K562 (cell line): ENCODE results near the gene PDIA4. TPM values are rescaled to one million over a fixed set of nuclear protein-coding genes. Genes with fewer than 3 reads are reported as not detected.

ENCODE experiments used
- JUN ChIP-seq, 2 experiments: sonication (generic) in 1 of 2; formaldehyde crosslinking in 1 of 2; IDR thresholded peaks; 2 replicates each; pipeline versions ENCODE4 v1.6.1 to v1.8.0; 2012 to 2022; ENCODE audit warnings: borderline replicate concordance in 2 of 2, mild to moderate bottlenecking in 2 of 2, improper control_type of control experiment in 1 of 2, low read depth in 1 of 2, low read length in 1 of 2, missing genetic modification reagents in 1 of 2
- RBFOX2 ChIP-seq: fragments of 200-400 bp; formaldehyde crosslinking; IDR thresholded peaks from 2 replicates; pipeline ENCODE4 v1.6.1; 2017; ENCODE audit warnings: low read depth, mild to moderate bottlenecking, low read length, moderate library complexity
- ZC3H8 ChIP-seq: fragments of 450-650 bp; IDR thresholded peaks from 2 replicates; pipeline ENCODE4 v1.6.1; 2017
- ZNF12 ChIP-seq: sonication (generic); formaldehyde crosslinking; IDR thresholded peaks from 2 replicates; pipeline ENCODE4 v1.4.0; 2020; ENCODE audit warnings: mild to moderate bottlenecking, missing genetic modification reagents
- ZNF584 ChIP-seq: fragments of 200-800 bp; sonication (Bioruptor generic); IDR thresholded peaks from 2 replicates; pipeline ENCODE4 v1.6.1; 2016; ENCODE audit warnings: low read depth, mild to moderate bottlenecking, missing genetic modification characterization, missing compliant biosample characterization
- polyA plus RNA-seq, 8 experiments: library from polyadenylated mRNA; depleted of rRNA in 4 of 8; stranded (reverse) in 5 of 8; unstranded in 3 of 8; fragments of >200 nt; fragmentation: Nextera tagmentation in 2 of 8; fragmentation: Illumina TruSeq in 1 of 8; extraction: Ambion mirVana in 2 of 8; extraction: Trizol in 1 of 8; gene quantifications; 2 replicates each; pipeline versions ENCODE4 v1.2.1 to v1.2.3, GENCODE V29; 2011 to 2014; ENCODE audit warnings: inconsistent platforms in 1 of 8, missing spikeins in 1 of 8
- total RNA-seq, 7 experiments: library from RNA; depleted of rRNA in 6 of 7; stranded (reverse); fragments of >200 nt in 6 of 7; fragmentation: Illumina TruSeq in 2 of 7; extraction: Trizol in 2 of 7; gene quantifications; 2 replicates each; pipeline versions ENCODE4 v1.2.1 to v1.2.3, GENCODE V29; 2011 to 2021; ENCODE audit warnings: low replicate concordance in 1 of 7
- TF ChIP-seq, protein P1 (sequence below): fragments of 450-650 bp; IDR thresholded peaks from 2 replicates; pipeline ENCODE4 v1.6.1; 2017; ENCODE audit warnings: antibody characterized with exemption
- TF ChIP-seq, protein P2 (sequence below): IDR thresholded peaks from 3 replicates; pipeline ENCODE4 v1.6.1; 2011; ENCODE audit warnings: borderline replicate concordance, mild to moderate bottlenecking, moderate library complexity; ENCODE audit not compliant: insufficient read length; ENCODE audit errors: extremely low read depth

PDIA4 gene
- total and polyA plus RNA-seq, 9 of the 15 experiments (the other 6 are each of a cell fraction or from before 2014, with no cell fraction given) = 9.1 to 175 (median 146) TPM

DNA sequence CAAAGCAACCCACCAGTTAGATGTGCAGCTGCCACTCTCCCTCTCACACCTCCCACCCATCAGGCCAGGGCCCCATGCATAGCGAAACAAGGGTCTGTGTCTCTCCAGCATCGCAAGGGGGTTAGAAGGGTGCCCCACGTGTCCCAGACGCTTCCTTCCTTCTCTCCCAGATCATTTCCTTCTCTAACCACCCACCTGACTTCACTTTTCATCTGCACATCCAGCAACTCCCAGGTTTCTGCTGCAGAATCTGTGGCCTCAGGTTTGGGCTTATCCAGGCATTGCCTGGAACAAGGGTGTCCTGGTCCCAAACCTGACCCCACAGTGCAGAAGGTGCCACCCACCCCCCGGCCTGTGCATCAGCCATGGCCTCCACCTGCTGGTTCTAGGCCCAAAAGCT, 14.4 kb downstream of the PDIA4 start (continued):
- TF ChIP-seq, protein P1, sequence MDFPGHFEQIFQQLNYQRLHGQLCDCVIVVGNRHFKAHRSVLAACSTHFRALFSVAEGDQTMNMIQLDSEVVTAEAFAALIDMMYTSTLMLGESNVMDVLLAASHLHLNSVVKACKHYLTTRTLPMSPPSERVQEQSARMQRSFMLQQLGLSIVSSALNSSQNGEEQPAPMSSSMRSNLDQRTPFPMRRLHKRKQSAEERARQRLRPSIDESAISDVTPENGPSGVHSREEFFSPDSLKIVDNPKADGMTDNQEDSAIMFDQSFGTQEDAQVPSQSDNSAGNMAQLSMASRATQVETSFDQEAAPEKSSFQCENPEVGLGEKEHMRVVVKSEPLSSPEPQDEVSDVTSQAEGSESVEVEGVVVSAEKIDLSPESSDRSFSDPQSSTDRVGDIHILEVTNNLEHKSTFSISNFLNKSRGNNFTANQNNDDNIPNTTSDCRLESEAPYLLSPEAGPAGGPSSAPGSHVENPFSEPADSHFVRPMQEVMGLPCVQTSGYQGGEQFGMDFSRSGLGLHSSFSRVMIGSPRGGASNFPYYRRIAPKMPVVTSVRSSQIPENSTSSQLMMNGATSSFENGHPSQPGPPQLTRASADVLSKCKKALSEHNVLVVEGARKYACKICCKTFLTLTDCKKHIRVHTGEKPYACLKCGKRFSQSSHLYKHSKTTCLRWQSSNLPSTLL = no peak
- no peak for TF ChIP-seq ZNF584 (CRISPR knock-in tag)
- TF ChIP-seq, protein P2, sequence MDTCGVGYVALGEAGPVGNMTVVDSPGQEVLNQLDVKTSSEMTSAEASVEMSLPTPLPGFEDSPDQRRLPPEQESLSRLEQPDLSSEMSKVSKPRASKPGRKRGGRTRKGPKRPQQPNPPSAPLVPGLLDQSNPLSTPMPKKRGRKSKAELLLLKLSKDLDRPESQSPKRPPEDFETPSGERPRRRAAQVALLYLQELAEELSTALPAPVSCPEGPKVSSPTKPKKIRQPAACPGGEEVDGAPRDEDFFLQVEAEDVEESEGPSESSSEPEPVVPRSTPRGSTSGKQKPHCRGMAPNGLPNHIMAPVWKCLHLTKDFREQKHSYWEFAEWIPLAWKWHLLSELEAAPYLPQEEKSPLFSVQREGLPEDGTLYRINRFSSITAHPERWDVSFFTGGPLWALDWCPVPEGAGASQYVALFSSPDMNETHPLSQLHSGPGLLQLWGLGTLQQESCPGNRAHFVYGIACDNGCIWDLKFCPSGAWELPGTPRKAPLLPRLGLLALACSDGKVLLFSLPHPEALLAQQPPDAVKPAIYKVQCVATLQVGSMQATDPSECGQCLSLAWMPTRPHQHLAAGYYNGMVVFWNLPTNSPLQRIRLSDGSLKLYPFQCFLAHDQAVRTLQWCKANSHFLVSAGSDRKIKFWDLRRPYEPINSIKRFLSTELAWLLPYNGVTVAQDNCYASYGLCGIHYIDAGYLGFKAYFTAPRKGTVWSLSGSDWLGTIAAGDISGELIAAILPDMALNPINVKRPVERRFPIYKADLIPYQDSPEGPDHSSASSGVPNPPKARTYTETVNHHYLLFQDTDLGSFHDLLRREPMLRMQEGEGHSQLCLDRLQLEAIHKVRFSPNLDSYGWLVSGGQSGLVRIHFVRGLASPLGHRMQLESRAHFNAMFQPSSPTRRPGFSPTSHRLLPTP = no peak
- TF ChIP-seq RBFOX2 = no peak
- no peak for TF ChIP-seq ZC3H8
- TF ChIP-seq JUN (IDR thresholded peaks at IDR 0.05; ENCODE audit: borderline replicate concordance, low read depth, low read length) = no peak
- no peak for TF ChIP-seq JUN (CRISPR knock-in tag; IDR thresholded peaks at IDR 0.05; ENCODE audit: borderline replicate concordance)
- TF ChIP-seq ZNF12 = no peak
